GM12878 (cell line): Measurements from ENCODE around the gene IFNAR1. TPM values are rescaled to one million over a fixed set of nuclear protein-coding genes. Genes with fewer than 3 reads are reported as not detected.
A peak's percentile ranks its signal among the peaks of the same experiment; 100 is the strongest.

Experiments used
- ATF2 ChIP-seq: IDR thresholded peaks from 2 replicates; pipeline ENCODE4 v1.6.1; 2012; ENCODE audit warnings: low read length, inconsistent platforms
- BACH1 ChIP-seq: fragments of 450-650 bp; IDR thresholded peaks from 2 replicates; pipeline ENCODE4 v1.6.1; 2017; ENCODE audit warnings: mild to moderate bottlenecking, borderline replicate concordance
- BHLHE40 ChIP-seq, 2 experiments: fragments of 450-650 bp in 1 of 2; IDR thresholded peaks; 2 replicates each; pipeline ENCODE4 v1.6.1; 2011 to 2017; ENCODE audit warnings: low read depth in 2 of 2, borderline replicate concordance in 1 of 2, improper control_type of control experiment in 1 of 2, low read length in 1 of 2, mild to moderate bottlenecking in 1 of 2
- BMI1 ChIP-seq: fragments of 450-650 bp; IDR thresholded peaks from 2 replicates; pipeline ENCODE4 v1.6.1; 2016; ENCODE audit warnings: mild to moderate bottlenecking, moderate library complexity, borderline replicate concordance
- CBX3 ChIP-seq: fragments of 200-600 bp; sonication (generic); IDR thresholded peaks from 2 replicates; pipeline ENCODE4 v1.6.1; 2016; ENCODE audit warnings: low read depth, borderline replicate concordance
- ESRRA ChIP-seq: IDR thresholded peaks from 2 replicates; pipeline ENCODE4 v1.6.1; 2012; ENCODE audit warnings: mild to moderate bottlenecking, low read length, improper control_type of control experiment
- EZH2 ChIP-seq: IDR thresholded peaks from 2 replicates; pipeline ENCODE4 v1.6.1; 2012; ENCODE audit warnings: low read depth, mild to moderate bottlenecking, control low read depth, inconsistent platforms, low read length, borderline replicate concordance; ENCODE audit not compliant: control insufficient read depth
- FOXK2 ChIP-seq: fragments of 450-650 bp; IDR thresholded peaks from 2 replicates; pipeline ENCODE4 v1.6.1; 2017; ENCODE audit warnings: mild to moderate bottlenecking, moderate library complexity
- NFYA ChIP-seq: IDR thresholded peaks from 2 replicates; pipeline ENCODE4 v1.6.1; 2011; ENCODE audit warnings: low read depth, mild to moderate bottlenecking, low read length, improper control_type of control experiment, borderline replicate concordance
- PML ChIP-seq: IDR thresholded peaks from 2 replicates; pipeline ENCODE4 v1.6.1; 2012; ENCODE audit warnings: low read length, inconsistent platforms
- SIN3A ChIP-seq: IDR thresholded peaks from 2 replicates; pipeline ENCODE4 v1.6.1; 2012; ENCODE audit warnings: low read depth, low read length, improper control_type of control experiment
- SIX5 ChIP-seq: IDR thresholded peaks from 2 replicates; pipeline ENCODE4 v1.6.1; 2011; ENCODE audit warnings: mild to moderate bottlenecking, low read depth, low read length, moderate library complexity; ENCODE audit not compliant: severe bottlenecking
- SUPT20H ChIP-seq: IDR thresholded peaks from 2 replicates; pipeline ENCODE4 v1.6.1; 2011; ENCODE audit warnings: low read depth, mild to moderate bottlenecking, low read length, moderate library complexity, borderline replicate concordance; ENCODE audit not compliant: control insufficient read depth
- TAF1 ChIP-seq: IDR thresholded peaks from 2 replicates; pipeline ENCODE4 v1.6.1; 2011; ENCODE audit warnings: mild to moderate bottlenecking, low read depth, low read length, borderline replicate concordance
- TCF7 ChIP-seq: IDR thresholded peaks from 2 replicates; pipeline ENCODE4 v1.6.1; 2014; ENCODE audit warnings: antibody characterized with exemption, borderline replicate concordance
- ZBED1 ChIP-seq: IDR thresholded peaks from 2 replicates; pipeline ENCODE4 v1.6.1; 2016; ENCODE audit warnings: borderline replicate concordance
- ZBTB33 ChIP-seq: fragments of 450-650 bp; IDR thresholded peaks from 2 replicates; pipeline ENCODE4 v1.6.1; 2017; ENCODE audit warnings: mild to moderate bottlenecking
- ZNF592 ChIP-seq: fragments of 450-650 bp; IDR thresholded peaks from 2 replicates; pipeline ENCODE4 v1.6.1; 2017; ENCODE audit warnings: mild to moderate bottlenecking, moderate library complexity
- polyA plus RNA-seq, 11 experiments: library from polyadenylated mRNA; depleted of rRNA in 4 of 11; unstranded in 6 of 11; stranded (reverse) in 5 of 11; fragments of >200 nt; fragmentation: Nextera tagmentation in 4 of 11; fragmentation: Illumina TruSeq in 1 of 11; extraction: Ambion mirVana in 4 of 11; extraction: Trizol in 1 of 11; gene quantifications; 1 replicate in 1 of 11; 2 replicates in 10 of 11; pipeline versions ENCODE4 v1.2.1 to v1.2.3, GENCODE V29; 2011 to 2016; ENCODE audit warnings: inconsistent platforms in 2 of 11, missing spikeins in 2 of 11, low read depth in 1 of 11
- total RNA-seq, 4 experiments: library from RNA; depleted of rRNA in 3 of 4; stranded (reverse); fragments of >200 nt in 3 of 4; fragmentation: Illumina TruSeq in 1 of 4; extraction: Trizol in 1 of 4; gene quantifications; 2 replicates each; pipeline versions ENCODE4 v1.2.1 to v1.2.3, GENCODE V29; 2013 to 2021
- TF ChIP-seq, protein P1 (sequence below): fragments of 450-650 bp; IDR thresholded peaks from 2 replicates; pipeline ENCODE4 v1.6.1; 2018; ENCODE audit warnings: mild to moderate bottlenecking, low read depth, moderate library complexity; ENCODE audit not compliant: partially characterized antibody

Gene IFNAR1
- total and polyA plus RNA-seq, 10 of the 15 experiments (the other 5 are each of a cell fraction or from before 2014, with no cell fraction given): 12.0 to 62.4 (median 24.6) TPM

DNA sequence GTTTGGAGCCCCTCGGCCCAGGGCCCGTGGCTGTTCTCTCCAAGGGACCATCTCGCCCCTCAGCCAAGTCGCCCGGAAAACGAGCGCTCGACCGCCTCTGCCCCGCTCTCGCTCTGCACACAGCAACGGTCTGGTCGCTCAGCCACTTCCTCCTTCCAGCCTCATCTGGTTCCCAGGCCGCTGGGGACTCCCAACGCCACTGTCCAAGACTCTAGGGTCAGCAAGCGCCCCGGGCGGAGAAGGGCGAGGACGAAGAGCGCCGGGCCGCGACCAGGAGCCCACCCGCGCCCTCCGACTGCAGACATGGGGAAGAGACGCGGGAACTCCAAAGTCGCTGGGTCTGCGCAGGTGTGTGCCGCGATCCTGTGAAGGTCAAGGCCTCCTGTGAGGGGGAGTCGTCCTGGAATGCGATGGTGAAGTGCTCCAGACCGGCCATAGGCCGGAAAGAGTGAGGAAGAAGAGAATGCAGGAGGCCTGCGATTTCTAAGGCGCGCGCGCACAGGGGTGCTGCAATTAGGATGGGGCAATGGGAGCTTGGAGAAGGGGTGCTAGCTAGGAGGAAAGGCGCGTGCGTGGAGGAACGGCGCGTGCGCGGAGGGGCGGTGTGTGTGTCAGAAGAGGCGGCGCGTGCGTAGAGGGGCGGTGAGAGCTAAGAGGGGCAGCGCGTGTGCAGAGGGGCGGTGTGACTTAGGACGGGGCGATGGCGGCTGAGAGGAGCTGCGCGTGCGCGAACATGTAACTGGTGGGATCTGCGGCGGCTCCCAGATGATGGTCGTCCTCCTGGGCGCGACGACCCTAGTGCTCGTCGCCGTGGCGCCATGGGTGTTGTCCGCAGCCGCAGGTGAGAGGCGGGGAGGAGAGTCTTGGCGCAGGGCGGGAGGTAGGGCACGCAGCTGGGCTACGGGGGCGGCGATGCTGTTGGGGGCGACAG, at the start of gene IFNAR1 (continued):
- TF ChIP-seq ATF2 (no peak), SIN3A (peak; percentile 33; the same call in 1 of the 2 replicates), CBX3 (no peak), TCF7 (no peak), FOXK2 (no peak), BHLHE40 (IDR thresholded peaks at IDR 0.05; ENCODE audit: borderline replicate concordance in 1 of 2, low read depth in 2 of 2, low read length in 1 of 2) (peak; percentile 76 to 82; a peak in 3 of 4 replicates), ZBED1 (no peak), NFYA (no peak), PML (peak; percentile 69), ZBTB33 (no peak), SUPT20H (no peak), TAF1 (peak; percentile 28; the same call in 1 of the 2 replicates), ZNF592 (no peak), BMI1 (no peak), BACH1 (peak; percentile 63; the same call in 1 of the 2 replicates), SIX5 (no peak), ESRRA (no peak), EZH2 (no peak)
- TF ChIP-seq, protein P1, sequence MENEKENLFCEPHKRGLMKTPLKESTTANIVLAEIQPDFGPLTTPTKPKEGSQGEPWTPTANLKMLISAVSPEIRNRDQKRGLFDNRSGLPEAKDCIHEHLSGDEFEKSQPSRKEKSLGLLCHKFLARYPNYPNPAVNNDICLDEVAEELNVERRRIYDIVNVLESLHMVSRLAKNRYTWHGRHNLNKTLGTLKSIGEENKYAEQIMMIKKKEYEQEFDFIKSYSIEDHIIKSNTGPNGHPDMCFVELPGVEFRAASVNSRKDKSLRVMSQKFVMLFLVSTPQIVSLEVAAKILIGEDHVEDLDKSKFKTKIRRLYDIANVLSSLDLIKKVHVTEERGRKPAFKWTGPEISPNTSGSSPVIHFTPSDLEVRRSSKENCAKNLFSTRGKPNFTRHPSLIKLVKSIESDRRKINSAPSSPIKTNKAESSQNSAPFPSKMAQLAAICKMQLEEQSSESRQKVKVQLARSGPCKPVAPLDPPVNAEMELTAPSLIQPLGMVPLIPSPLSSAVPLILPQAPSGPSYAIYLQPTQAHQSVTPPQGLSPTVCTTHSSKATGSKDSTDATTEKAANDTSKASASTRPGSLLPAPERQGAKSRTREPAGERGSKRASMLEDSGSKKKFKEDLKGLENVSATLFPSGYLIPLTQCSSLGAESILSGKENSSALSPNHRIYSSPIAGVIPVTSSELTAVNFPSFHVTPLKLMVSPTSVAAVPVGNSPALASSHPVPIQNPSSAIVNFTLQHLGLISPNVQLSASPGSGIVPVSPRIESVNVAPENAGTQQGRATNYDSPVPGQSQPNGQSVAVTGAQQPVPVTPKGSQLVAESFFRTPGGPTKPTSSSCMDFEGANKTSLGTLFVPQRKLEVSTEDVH: no peak
